ENCODE measurements around the gene RND1.
"Not testable (repeated sequence)": the region's sequence is repeated elsewhere in the genome, so short reads cannot be mapped to it uniquely, and the experiment has no call there.

DNA sequence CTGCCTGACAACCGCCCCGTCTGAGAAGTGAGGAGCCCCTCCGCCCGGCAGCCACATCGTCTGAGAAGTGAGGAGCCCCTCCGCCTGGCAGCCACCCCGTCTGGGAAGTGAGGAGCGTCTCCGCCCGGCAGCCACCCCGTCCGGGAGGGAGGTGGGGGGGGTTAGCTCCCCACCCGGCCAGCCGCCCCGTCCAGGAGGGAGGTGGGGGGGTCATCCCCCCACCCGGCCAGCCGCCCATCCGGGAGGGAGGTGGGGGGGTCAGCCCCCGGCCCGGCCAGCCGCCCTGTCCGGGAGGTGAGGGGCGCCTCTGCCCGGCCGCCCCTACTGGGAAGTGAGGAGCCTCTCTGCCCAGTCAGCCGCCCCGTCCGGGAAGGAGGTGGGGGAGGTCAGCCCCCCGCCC is 23.6 kb downstream of the RND1 start:
- TF ChIP-seq POLR2A (IDR thresholded peaks at IDR 0.05): not testable (repeated sequence)
- TF ChIP-seq, protein P1, sequence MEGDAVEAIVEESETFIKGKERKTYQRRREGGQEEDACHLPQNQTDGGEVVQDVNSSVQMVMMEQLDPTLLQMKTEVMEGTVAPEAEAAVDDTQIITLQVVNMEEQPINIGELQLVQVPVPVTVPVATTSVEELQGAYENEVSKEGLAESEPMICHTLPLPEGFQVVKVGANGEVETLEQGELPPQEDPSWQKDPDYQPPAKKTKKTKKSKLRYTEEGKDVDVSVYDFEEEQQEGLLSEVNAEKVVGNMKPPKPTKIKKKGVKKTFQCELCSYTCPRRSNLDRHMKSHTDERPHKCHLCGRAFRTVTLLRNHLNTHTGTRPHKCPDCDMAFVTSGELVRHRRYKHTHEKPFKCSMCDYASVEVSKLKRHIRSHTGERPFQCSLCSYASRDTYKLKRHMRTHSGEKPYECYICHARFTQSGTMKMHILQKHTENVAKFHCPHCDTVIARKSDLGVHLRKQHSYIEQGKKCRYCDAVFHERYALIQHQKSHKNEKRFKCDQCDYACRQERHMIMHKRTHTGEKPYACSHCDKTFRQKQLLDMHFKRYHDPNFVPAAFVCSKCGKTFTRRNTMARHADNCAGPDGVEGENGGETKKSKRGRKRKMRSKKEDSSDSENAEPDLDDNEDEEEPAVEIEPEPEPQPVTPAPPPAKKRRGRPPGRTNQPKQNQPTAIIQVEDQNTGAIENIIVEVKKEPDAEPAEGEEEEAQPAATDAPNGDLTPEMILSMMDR (IDR thresholded peaks at IDR 0.05): not testable (repeated sequence)
